ENCODE measurements around the gene GPC6. TPM values are rescaled to one million over a fixed set of nuclear protein-coding genes. Genes with fewer than 3 reads are reported as not detected.

The GPC6 gene
- polyA plus RNA-seq, 4 donors: 0.22 to 45.0 (median 1.4) TPM

DNA sequence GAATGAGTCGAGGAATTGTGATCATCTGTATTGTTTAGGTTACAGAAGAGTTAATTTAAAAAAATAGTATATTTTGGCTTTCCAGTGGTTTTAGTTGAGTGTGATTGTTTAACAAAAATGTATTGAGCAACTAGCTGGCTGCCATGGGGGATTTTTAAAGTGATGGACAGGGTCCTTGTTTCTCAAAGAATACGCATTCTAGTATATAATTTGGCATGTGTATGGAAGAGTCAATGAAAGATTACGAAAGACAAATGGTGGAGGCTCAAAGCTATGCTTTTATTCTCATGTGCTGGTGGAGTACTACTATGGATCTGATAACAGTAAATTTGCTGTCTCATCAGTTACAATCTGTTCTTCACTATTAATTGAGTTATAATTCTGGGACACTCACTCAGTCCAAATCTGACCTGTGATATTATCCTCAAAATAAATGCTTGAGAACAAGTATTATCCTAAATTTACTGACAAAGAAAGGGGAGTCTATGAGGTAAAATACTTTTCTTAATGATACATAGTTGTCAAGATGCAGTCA, 240.0 kb downstream of the GPC6 start:
- Histone ChIP-seq H3K4me3 (ENCODE audit: low read depth in 1 of 3, low read length in 3 of 3) (no peak overlapping the region), H3K4me1 (ENCODE audit: control insufficient read depth in 3 of 3, insufficient read depth in 2 of 3, low read depth in 1 of 3, low read length in 2 of 3) (no peaks in the 10 kb centered on the region), H3K36me3 (ENCODE audit: control insufficient read depth in 3 of 3, insufficient read depth in 2 of 3, low read depth in 1 of 3, low read length in 3 of 3) (no peaks in the 10 kb centered on the region), H3K27me3 (ENCODE audit: control insufficient read depth in 3 of 3, insufficient read depth in 3 of 3, low read length in 3 of 3) (no peaks in the 10 kb centered on the region), H3K9me3 (ENCODE audit: control insufficient read depth in 2 of 2, insufficient read depth in 1 of 2, low read depth in 1 of 2, low read length in 1 of 2) (no peaks in the 10 kb centered on the region), H3K27ac (ENCODE audit: low read depth in 1 of 3, low read length in 2 of 3) (no peak overlapping the region)
- DNase-seq (no peak), FAIRE-seq (no peak)
- WGBS, 3 donors: 76 to 92% (median 78%) methylated on average over 3 of the region's 3 CpGs

DNA sequence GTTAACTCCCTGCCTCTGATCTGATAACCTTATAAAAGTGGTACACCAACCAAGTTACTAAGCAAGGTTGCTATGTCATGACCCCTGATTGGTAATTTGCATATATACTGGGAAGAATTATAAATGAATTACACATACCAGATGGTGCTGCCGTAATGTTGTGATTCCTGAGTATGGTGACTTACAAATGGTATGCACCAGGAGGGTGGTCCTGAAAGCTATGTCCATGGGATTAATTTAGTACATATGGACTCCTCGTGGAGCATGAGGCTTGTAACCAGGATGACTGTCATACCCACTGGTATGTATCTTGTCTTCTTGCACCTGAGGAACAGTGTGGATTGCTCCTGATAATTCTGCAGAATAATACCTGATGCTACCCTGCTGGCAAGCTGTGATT, 240.6 kb downstream of the GPC6 start:
- H3K4me1 ChIP-seq (ENCODE audit: control insufficient read depth in 3 of 3, insufficient read depth in 2 of 3, low read depth in 1 of 3, low read length in 2 of 3): no peaks in the 10 kb centered on the region
- peaks cover 0 to 2% of the 10 kb centered on the region in 2 donors for H3K9me3 ChIP-seq (ENCODE audit: control insufficient read depth in 2 of 2, insufficient read depth in 1 of 2, low read depth in 1 of 2, low read length in 1 of 2)
- no peak overlapping the region for H3K4me3 ChIP-seq (ENCODE audit: low read depth in 1 of 3, low read length in 3 of 3)
- DNase-seq (no peak), FAIRE-seq (no peak)
- H3K27ac ChIP-seq (ENCODE audit: low read depth in 1 of 3, low read length in 2 of 3): no peak overlapping the region
- H3K27me3 ChIP-seq (ENCODE audit: control insufficient read depth in 3 of 3, insufficient read depth in 3 of 3, low read length in 3 of 3): no peaks in the 10 kb centered on the region
- WGBS, 3 donors: 67 to 82% (median 70%) methylated on average over 2 of the region's 2 CpGs
- no peaks in the 10 kb centered on the region for H3K36me3 ChIP-seq (ENCODE audit: control insufficient read depth in 3 of 3, insufficient read depth in 2 of 3, low read depth in 1 of 3, low read length in 3 of 3)

DNA sequence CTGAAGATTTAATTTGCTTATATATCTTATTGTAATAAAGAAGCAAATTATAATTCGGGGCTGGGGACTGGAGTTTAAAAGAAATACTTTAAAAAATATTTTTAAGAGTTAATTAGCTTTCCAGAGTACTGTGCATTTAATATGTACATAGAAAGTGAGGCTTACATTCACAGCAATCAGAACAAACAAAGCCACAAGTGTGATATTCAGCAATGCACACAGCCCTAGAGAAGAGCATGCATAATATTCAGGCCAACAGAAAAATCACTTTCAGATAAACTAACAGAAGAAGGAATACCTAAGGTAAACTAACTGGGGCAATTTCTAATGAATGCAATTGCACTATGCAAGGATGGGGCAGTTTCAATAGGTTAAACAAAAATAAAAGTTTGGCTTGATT, 241.8 kb downstream of the GPC6 start:
- Histone ChIP-seq H3K4me3 (ENCODE audit: low read depth in 1 of 3, low read length in 3 of 3) (no peak overlapping the region), H3K4me1 (ENCODE audit: control insufficient read depth in 3 of 3, insufficient read depth in 2 of 3, low read depth in 1 of 3, low read length in 2 of 3) (no peaks in the 10 kb centered on the region), H3K27me3 (ENCODE audit: control insufficient read depth in 3 of 3, insufficient read depth in 3 of 3, low read length in 3 of 3) (no peaks in the 10 kb centered on the region), H3K27ac (ENCODE audit: low read depth in 1 of 3, low read length in 2 of 3) (no peak overlapping the region), H3K36me3 (ENCODE audit: control insufficient read depth in 3 of 3, insufficient read depth in 2 of 3, low read depth in 1 of 3, low read length in 3 of 3) (no peaks in the 10 kb centered on the region), H3K9me3 (ENCODE audit: control insufficient read depth in 2 of 2, insufficient read depth in 1 of 2, low read depth in 1 of 2, low read length in 1 of 2) (peaks cover 0 to 14% of the 10 kb centered on the region in 2 donors)
- FAIRE-seq: no peak
- WGBS, 3 donors: 45 to 76% (median 59%) methylated on average over 1 of the region's 1 CpG
- no peak for DNase-seq

GRCh38 chr13:93472296-93472695, 245.7 kb downstream of the GPC6 start:
- 74 to 96% (median 87%) methylated on average over 7 of the region's 7 CpGs for WGBS, 3 donors
- Histone ChIP-seq H3K27me3 (ENCODE audit: control insufficient read depth in 3 of 3, insufficient read depth in 3 of 3, low read length in 3 of 3) (no peaks in the 10 kb centered on the region), H3K36me3 (ENCODE audit: control insufficient read depth in 3 of 3, insufficient read depth in 2 of 3, low read depth in 1 of 3, low read length in 3 of 3) (no peaks in the 10 kb centered on the region), H3K9me3 (ENCODE audit: control insufficient read depth in 2 of 2, insufficient read depth in 1 of 2, low read depth in 1 of 2, low read length in 1 of 2) (peaks cover 0 to 14% of the 10 kb centered on the region in 2 donors), H3K4me3 (ENCODE audit: low read depth in 1 of 3, low read length in 3 of 3) (no peak overlapping the region), H3K4me1 (ENCODE audit: control insufficient read depth in 3 of 3, insufficient read depth in 2 of 3, low read depth in 1 of 3, low read length in 2 of 3) (no peaks in the 10 kb centered on the region), H3K27ac (ENCODE audit: low read depth in 1 of 3, low read length in 2 of 3) (no peak overlapping the region)
- FAIRE-seq (no peak), DNase-seq (no peak)

- Histone ChIP-seq H3K27me3 (ENCODE audit: control insufficient read depth in 3 of 3, insufficient read depth in 3 of 3, low read length in 3 of 3) (no peaks in the 10 kb centered on the region), H3K4me3 (ENCODE audit: low read depth in 1 of 3, low read length in 3 of 3) (no peak overlapping the region), H3K27ac (ENCODE audit: low read depth in 1 of 3, low read length in 2 of 3) (no peak overlapping the region), H3K9me3 (ENCODE audit: control insufficient read depth in 2 of 2, insufficient read depth in 1 of 2, low read depth in 1 of 2, low read length in 1 of 2) (peaks cover 0 to 14% of the 10 kb centered on the region in 2 donors), H3K36me3 (ENCODE audit: control insufficient read depth in 3 of 3, insufficient read depth in 2 of 3, low read depth in 1 of 3, low read length in 3 of 3) (no peaks in the 10 kb centered on the region), H3K4me1 (ENCODE audit: control insufficient read depth in 3 of 3, insufficient read depth in 2 of 3, low read depth in 1 of 3, low read length in 2 of 3) (no peaks in the 10 kb centered on the region)
- WGBS, 3 donors: 27 to 67% (median 42%) methylated on average over 1 of the region's 1 CpG
- FAIRE-seq (no peak), DNase-seq (no peak)
Measured at GRCh38 chr13:93472814-93473296, 246.2 kb downstream of the GPC6 start.

- Histone ChIP-seq H3K27ac (ENCODE audit: low read depth in 1 of 3, low read length in 2 of 3) (no peak overlapping the region), H3K9me3 (ENCODE audit: control insufficient read depth in 2 of 2, insufficient read depth in 1 of 2, low read depth in 1 of 2, low read length in 1 of 2) (peaks cover 0 to 14% of the 10 kb centered on the region in 2 donors), H3K27me3 (ENCODE audit: control insufficient read depth in 3 of 3, insufficient read depth in 3 of 3, low read length in 3 of 3) (no peaks in the 10 kb centered on the region), H3K4me3 (ENCODE audit: low read depth in 1 of 3, low read length in 3 of 3) (no peak overlapping the region), H3K36me3 (ENCODE audit: control insufficient read depth in 3 of 3, insufficient read depth in 2 of 3, low read depth in 1 of 3, low read length in 3 of 3) (no peaks in the 10 kb centered on the region), H3K4me1 (ENCODE audit: control insufficient read depth in 3 of 3, insufficient read depth in 2 of 3, low read depth in 1 of 3, low read length in 2 of 3) (no peaks in the 10 kb centered on the region)
- 71 to 75% (median 72%) methylated on average over 5 of the region's 5 CpGs for WGBS, 3 donors
- no peak for DNase-seq
- FAIRE-seq: no peak
Measured at GRCh38 chr13:93473441-93474270, 247.0 kb downstream of the GPC6 start.

GRCh38 chr13:93476175-93476574, 249.6 kb downstream of the GPC6 start:
- Histone ChIP-seq H3K9me3 (ENCODE audit: control insufficient read depth in 2 of 2, insufficient read depth in 1 of 2, low read depth in 1 of 2, low read length in 1 of 2) (peaks cover 0 to 14% of the 10 kb centered on the region in 2 donors), H3K4me1 (ENCODE audit: control insufficient read depth in 3 of 3, insufficient read depth in 2 of 3, low read depth in 1 of 3, low read length in 2 of 3) (no peaks in the 10 kb centered on the region), H3K27ac (ENCODE audit: low read depth in 1 of 3, low read length in 2 of 3) (no peak overlapping the region), H3K4me3 (ENCODE audit: low read depth in 1 of 3, low read length in 3 of 3) (no peak overlapping the region), H3K36me3 (ENCODE audit: control insufficient read depth in 3 of 3, insufficient read depth in 2 of 3, low read depth in 1 of 3, low read length in 3 of 3) (no peaks in the 10 kb centered on the region), H3K27me3 (ENCODE audit: control insufficient read depth in 3 of 3, insufficient read depth in 3 of 3, low read length in 3 of 3) (no peaks in the 10 kb centered on the region)
- DNase-seq: no peak
- WGBS, 3 donors: 78 to 83% (median 82%) methylated on average over 8 of the region's 8 CpGs
- FAIRE-seq: no peak

DNA sequence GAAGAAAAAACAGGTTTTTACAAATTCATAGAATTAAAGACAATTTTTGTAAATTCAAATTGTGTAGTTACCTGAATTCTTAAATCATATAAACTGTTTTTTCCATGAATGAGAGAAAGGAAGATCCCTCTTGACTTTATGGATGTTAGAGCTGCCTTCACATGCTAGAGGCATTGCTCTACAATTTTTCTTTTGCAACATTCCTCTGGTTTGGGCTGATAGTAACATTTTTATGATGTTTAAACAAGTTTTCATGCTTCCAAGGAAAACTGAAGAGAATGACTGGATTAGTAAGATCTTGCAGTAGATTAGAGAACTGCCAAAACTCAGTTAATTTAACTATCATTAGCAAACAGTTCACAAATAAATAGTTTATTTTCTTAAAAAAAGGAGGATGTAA, 250.6 kb downstream of the GPC6 start:
- peak; percentile 39 for FAIRE-seq
- H3K27me3 ChIP-seq (ENCODE audit: control insufficient read depth in 3 of 3, insufficient read depth in 3 of 3, low read length in 3 of 3): no peaks in the 10 kb centered on the region

More for the DNA sequence above, 250.6 kb downstream of the GPC6 start:
- Histone ChIP-seq H3K36me3 (ENCODE audit: control insufficient read depth in 3 of 3, insufficient read depth in 2 of 3, low read depth in 1 of 3, low read length in 3 of 3) (no peaks in the 10 kb centered on the region), H3K27ac (ENCODE audit: low read depth in 1 of 3, low read length in 2 of 3) (no peak overlapping the region), H3K4me3 (ENCODE audit: low read depth in 1 of 3, low read length in 3 of 3) (no peak overlapping the region), H3K4me1 (ENCODE audit: control insufficient read depth in 3 of 3, insufficient read depth in 2 of 3, low read depth in 1 of 3, low read length in 2 of 3) (no peaks in the 10 kb centered on the region), H3K9me3 (ENCODE audit: control insufficient read depth in 2 of 2, insufficient read depth in 1 of 2, low read depth in 1 of 2, low read length in 1 of 2) (peaks cover 0 to 11% of the 10 kb centered on the region in 2 donors)
- no peak for DNase-seq

All from small intestine (tissue), 7 donors.